Thyroid gland (tissue), 4 donors: ENCODE results near the gene AK1.

Source experiments
- POLR2A ChIP-seq, 2 donors: fragments of 450-650 bp; IDR thresholded peaks; one replicate each; pipeline ENCODE4 v1.6.1; 2017; ENCODE audit warnings: antibody characterized with exemption in 2 of 2, mild to moderate bottlenecking in 2 of 2, moderate library complexity in 1 of 2
- TF ChIP-seq, protein P1 (sequence below), 6 experiments: fragments of 200-600 bp in 3 of 6; fragments of 450-650 bp in 3 of 6; sonication (generic) in 3 of 6; IDR thresholded peaks; one replicate each; pipeline ENCODE4 v1.5.1; 2016 to 2019; ENCODE audit warnings: antibody characterized with exemption in 6 of 6, mild to moderate bottlenecking in 2 of 6, inconsistent platforms in 1 of 6, moderate library complexity in 1 of 6

DNA sequence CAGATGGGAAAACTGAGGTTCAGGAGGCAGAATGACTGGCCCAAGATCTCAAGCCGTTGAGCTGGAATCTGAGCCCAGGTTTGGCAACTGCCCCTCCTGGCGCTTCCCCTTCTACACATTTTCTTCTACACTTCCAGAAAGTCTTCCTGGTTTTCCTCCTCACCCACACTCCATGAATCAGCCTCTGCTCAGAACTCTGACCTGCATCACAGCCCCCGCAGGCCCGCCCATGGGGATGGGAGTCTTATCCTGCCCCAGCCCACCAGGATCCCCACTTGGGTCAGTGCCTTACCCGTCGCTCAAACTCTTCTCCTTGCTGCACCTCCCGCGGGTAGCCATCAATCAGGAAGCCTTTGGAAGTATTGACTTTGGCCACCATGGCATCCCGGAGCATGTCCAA, 5.9 kb downstream of the AK1 start:
- TF ChIP-seq, protein P1, sequence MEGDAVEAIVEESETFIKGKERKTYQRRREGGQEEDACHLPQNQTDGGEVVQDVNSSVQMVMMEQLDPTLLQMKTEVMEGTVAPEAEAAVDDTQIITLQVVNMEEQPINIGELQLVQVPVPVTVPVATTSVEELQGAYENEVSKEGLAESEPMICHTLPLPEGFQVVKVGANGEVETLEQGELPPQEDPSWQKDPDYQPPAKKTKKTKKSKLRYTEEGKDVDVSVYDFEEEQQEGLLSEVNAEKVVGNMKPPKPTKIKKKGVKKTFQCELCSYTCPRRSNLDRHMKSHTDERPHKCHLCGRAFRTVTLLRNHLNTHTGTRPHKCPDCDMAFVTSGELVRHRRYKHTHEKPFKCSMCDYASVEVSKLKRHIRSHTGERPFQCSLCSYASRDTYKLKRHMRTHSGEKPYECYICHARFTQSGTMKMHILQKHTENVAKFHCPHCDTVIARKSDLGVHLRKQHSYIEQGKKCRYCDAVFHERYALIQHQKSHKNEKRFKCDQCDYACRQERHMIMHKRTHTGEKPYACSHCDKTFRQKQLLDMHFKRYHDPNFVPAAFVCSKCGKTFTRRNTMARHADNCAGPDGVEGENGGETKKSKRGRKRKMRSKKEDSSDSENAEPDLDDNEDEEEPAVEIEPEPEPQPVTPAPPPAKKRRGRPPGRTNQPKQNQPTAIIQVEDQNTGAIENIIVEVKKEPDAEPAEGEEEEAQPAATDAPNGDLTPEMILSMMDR (IDR thresholded peaks at IDR 0.05) = no peak
- TF ChIP-seq POLR2A (IDR thresholded peaks at IDR 0.05) = no peak
